ENCODE data around the gene TRIOBP.

- TF ChIP-seq ZNF10 (CRISPR knock-in tag; IDR thresholded peaks at IDR 0.05; ENCODE audit: borderline replicate concordance, low read depth) (no peak), SRF (IDR thresholded peaks at IDR 0.05; ENCODE audit: low read depth, low read length) (no peak), FOXK2 (IDR thresholded peaks at IDR 0.05) (no peak), MXD1 (CRISPR knock-in tag; IDR thresholded peaks at IDR 0.05) (no peak), ZNF530 (CRISPR knock-in tag; IDR thresholded peaks at IDR 0.05; ENCODE audit: low read depth) (no peak), RXRB (CRISPR knock-in tag; IDR thresholded peaks at IDR 0.05; ENCODE audit: borderline replicate concordance) (no peak), CEBPG (CRISPR knock-in tag; IDR thresholded peaks at IDR 0.05) (no peak), ZNF407 (CRISPR knock-in tag; IDR thresholded peaks at IDR 0.05; ENCODE audit: not compliant biosample characterization) (no peak), RAD21 (CRISPR knock-in tag; IDR thresholded peaks at IDR 0.05) (no peak), KAT7 (CRISPR knock-in tag; IDR thresholded peaks at IDR 0.05; ENCODE audit: borderline replicate concordance) (no peak), ZFX (CRISPR knock-in tag; IDR thresholded peaks at IDR 0.05; ENCODE audit: low read depth) (no peak), RFX5 (IDR thresholded peaks at IDR 0.05; ENCODE audit: low read depth, low read length) (no peak), POLR2A (IDR thresholded peaks at IDR 0.05; ENCODE audit: insufficient read depth in 1 of 2, low read depth in 2 of 2, low read length in 2 of 2) (no peak)
Measured at GRCh38 chr22:37705205-37705604, 8.4 kb downstream of the TRIOBP start.
